GM23338 (cell line): ENCODE data around the gene PTGDR2. TPM values are rescaled to one million over a fixed set of nuclear protein-coding genes. Genes with fewer than 3 reads are reported as not detected.

Source experiments
- ATAC-seq: fragments of 200-7000 bp; cut with Tn5 transposase; 3 replicates; pipeline ENCODE4 v1.9.1; 2020
- DNase-seq: peaks from one replicate; pipeline ENCODE4 v3.0.0-alpha.2; 2015; ENCODE audit warnings: low spot score
- H2AFZ ChIP-seq: fragments of 200-600 bp; sonication (generic); 2 replicates; pipeline ENCODE4 v1.8.0; 2016; ENCODE audit warnings: antibody characterized with exemption, mild to moderate bottlenecking, moderate library complexity
- H3F3A ChIP-seq: fragments of 200-600 bp; sonication (generic); replicated peaks from 2 replicates; pipeline ENCODE4 v1.8.0; 2017; ENCODE audit warnings: antibody characterized with exemption, mixed run types, low read depth
- H3K27ac ChIP-seq: fragments of 200-600 bp; sonication (generic); 2 replicates; pipeline ENCODE4 v1.6.1; 2016; ENCODE audit warnings: low read depth
- H3K27me3 ChIP-seq: fragments of 200-600 bp; sonication (generic); 2 replicates; pipeline ENCODE4 v1.8.0; 2016; ENCODE audit warnings: mild to moderate bottlenecking, mixed run types, moderate library complexity; ENCODE audit not compliant: insufficient read depth
- H3K36me3 ChIP-seq: fragments of 200-600 bp; sonication (generic); 2 replicates; pipeline ENCODE4 v1.8.0; 2016; ENCODE audit warnings: mild to moderate bottlenecking; ENCODE audit not compliant: insufficient read depth
- H3K4me1 ChIP-seq: fragments of 200-600 bp; sonication (generic); 2 replicates; pipeline ENCODE4 v1.8.0; 2016; ENCODE audit warnings: mild to moderate bottlenecking, moderate library complexity; ENCODE audit not compliant: insufficient read depth
- H3K4me2 ChIP-seq: fragments of 200-600 bp; sonication (generic); 2 replicates; pipeline ENCODE4 v1.7.1; 2017; ENCODE audit warnings: mixed run types
- H3K4me3 ChIP-seq: fragments of 200-600 bp; sonication (generic); 2 replicates; pipeline ENCODE4 v1.6.1; 2016; ENCODE audit warnings: mixed run types
- H3K79me2 ChIP-seq: fragments of 200-600 bp; sonication (generic); replicated peaks from 2 replicates; pipeline ENCODE4 v1.8.0; 2017; ENCODE audit warnings: mild to moderate bottlenecking; ENCODE audit not compliant: insufficient read depth
- H3K9me2 ChIP-seq: fragments of 200-600 bp; sonication (generic); 2 replicates; pipeline ENCODE4 v1.8.0; 2017; ENCODE audit not compliant: insufficient read depth
- H4K20me1 ChIP-seq: fragments of 200-600 bp; sonication (generic); replicated peaks from 2 replicates; pipeline ENCODE4 v1.8.0; 2017; ENCODE audit warnings: mild to moderate bottlenecking; ENCODE audit not compliant: insufficient read depth
- H3K27ac Mint-ChIP-seq: 2 replicates; pipeline ENCODE4 v1.8.0; 2020; ENCODE audit warnings: inconsistent platforms, mild to moderate bottlenecking, moderate library complexity, mixed read lengths
- H3K27me3 Mint-ChIP-seq: 3 replicates; pipeline ENCODE4 v1.8.0; 2022; ENCODE audit warnings: low read depth, mild to moderate bottlenecking, moderate library complexity, mixed read lengths, inconsistent platforms; ENCODE audit not compliant: insufficient read depth, poor library complexity
- H3K36me3 Mint-ChIP-seq: 3 replicates; pipeline ENCODE4 v1.8.0; 2021; ENCODE audit warnings: low read depth, mild to moderate bottlenecking, inconsistent platforms, moderate library complexity, mixed read lengths
- H3K4me1 Mint-ChIP-seq: 3 replicates; pipeline ENCODE4 v1.8.0; 2020; ENCODE audit warnings: mild to moderate bottlenecking, inconsistent platforms, mixed read lengths
- H3K4me3 Mint-ChIP-seq: 3 replicates; pipeline ENCODE4 v1.8.0; 2021; ENCODE audit warnings: moderate library complexity, mild to moderate bottlenecking, inconsistent platforms, mixed read lengths
- H3K9me3 Mint-ChIP-seq: 3 replicates; pipeline ENCODE4 v1.8.0; 2020; ENCODE audit warnings: moderate library complexity, mild to moderate bottlenecking, inconsistent platforms, mixed read lengths
- EZH2 ChIP-seq: fragments of 200-600 bp; sonication (generic); IDR thresholded peaks from one replicate; pipeline ENCODE4 v1.8.0; 2017; ENCODE audit warnings: antibody characterized with exemption, mild to moderate bottlenecking, low read depth; ENCODE audit not compliant: unreplicated experiment
- EZH2phosphoT487 ChIP-seq: fragments of 200-600 bp; sonication (generic); IDR thresholded peaks from one replicate; pipeline ENCODE4 v1.8.1; 2018; ENCODE audit warnings: antibody characterized with exemption; ENCODE audit not compliant: unreplicated experiment
- JUNB ChIP-seq: IDR thresholded peaks from one replicate; pipeline ENCODE4 v1.6.1; 2016; ENCODE audit warnings: antibody characterized with exemption; ENCODE audit not compliant: unreplicated experiment
- NANOG ChIP-seq: IDR thresholded peaks from 2 replicates; pipeline ENCODE4 v1.6.1; 2016; ENCODE audit warnings: antibody characterized with exemption, borderline replicate concordance
- POLR2AphosphoS5 ChIP-seq: IDR thresholded peaks from 2 replicates; pipeline ENCODE4 v1.6.1; 2016; ENCODE audit warnings: antibody characterized with exemption, low read depth
- STAT1 ChIP-seq: IDR thresholded peaks from one replicate; pipeline ENCODE4 v1.6.1; 2016; ENCODE audit warnings: antibody characterized with exemption; ENCODE audit not compliant: unreplicated experiment
- polyA plus RNA-seq: library from polyadenylated mRNA; unstranded; fragments of >200 nt; fragmentation: Nextera tagmentation; extraction: Ambion mirVana; gene quantifications from 2 replicates; pipeline ENCODE4 v1.2.1, GENCODE V29; 2016
- total RNA-seq: library from RNA; depleted of rRNA; stranded (reverse); fragments of >200 nt; shearing (Covaris generic); gene quantifications from 2 replicates; pipeline ENCODE4 v1.2.3, GENCODE V29; 2014
- TF ChIP-seq, protein P1 (sequence below): IDR thresholded peaks from 2 replicates; pipeline ENCODE4 v1.6.1; 2016; ENCODE audit warnings: antibody characterized with exemption
- TF ChIP-seq, protein P2 (sequence below): fragments of 250-450 bp; sonication (Bioruptor Pico); IDR thresholded peaks from 2 replicates; pipeline ENCODE4 v1.5.0; 2020; ENCODE audit warnings: mild to moderate bottlenecking, moderate library complexity

PTGDR2 gene
- total and polyA plus RNA-seq, 2 experiments from 2014 or later = 0.24 to 0.73 TPM

DNA sequence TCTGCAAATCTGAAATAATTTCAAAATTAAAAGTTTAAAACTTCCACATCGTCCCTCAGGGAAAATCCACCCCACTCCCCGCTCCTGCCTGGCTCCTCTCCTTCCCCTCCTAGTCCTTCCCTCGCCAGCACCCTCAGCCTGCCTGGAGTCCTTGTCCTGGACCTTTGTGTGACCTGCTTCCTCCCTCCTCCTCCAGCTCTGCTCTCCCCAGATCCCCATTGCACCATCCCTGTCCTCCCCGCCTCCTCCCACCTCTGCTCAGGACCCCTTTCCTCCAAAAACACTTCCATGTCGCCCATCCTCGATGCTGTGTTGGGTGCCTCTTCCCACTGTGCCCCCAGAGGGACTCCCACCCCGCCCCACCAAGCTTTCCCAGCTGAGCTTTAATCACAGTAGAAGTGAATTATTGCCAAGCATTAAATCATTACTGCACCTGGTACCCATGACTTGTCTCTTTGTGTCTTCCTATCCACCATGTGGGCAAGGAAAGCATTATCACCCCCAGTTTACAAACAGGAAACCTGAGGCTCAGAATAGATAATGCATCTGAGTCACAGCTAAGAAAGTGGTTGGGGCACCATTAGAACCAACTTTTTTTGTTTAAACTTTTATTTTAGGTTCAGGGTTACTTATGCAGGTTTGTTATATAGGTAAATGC lies 9.2 kb upstream of the PTGDR2 start:
- ATAC-seq (no peak), DNase-seq (no peak)
- no peaks in the 10 kb centered on the region; the same call in 2 of the 3 replicates for H3K9me3 Mint-ChIP-seq
- H3K4me2 ChIP-seq = no peak overlapping the region
- no peak overlapping the region for H3K27ac Mint-ChIP-seq
- no peaks in the 10 kb centered on the region for H4K20me1 ChIP-seq
- H3F3A ChIP-seq = no peaks in the 10 kb centered on the region
- H3K4me1 Mint-ChIP-seq = no peaks in the 10 kb centered on the region
- TF ChIP-seq, protein P1, sequence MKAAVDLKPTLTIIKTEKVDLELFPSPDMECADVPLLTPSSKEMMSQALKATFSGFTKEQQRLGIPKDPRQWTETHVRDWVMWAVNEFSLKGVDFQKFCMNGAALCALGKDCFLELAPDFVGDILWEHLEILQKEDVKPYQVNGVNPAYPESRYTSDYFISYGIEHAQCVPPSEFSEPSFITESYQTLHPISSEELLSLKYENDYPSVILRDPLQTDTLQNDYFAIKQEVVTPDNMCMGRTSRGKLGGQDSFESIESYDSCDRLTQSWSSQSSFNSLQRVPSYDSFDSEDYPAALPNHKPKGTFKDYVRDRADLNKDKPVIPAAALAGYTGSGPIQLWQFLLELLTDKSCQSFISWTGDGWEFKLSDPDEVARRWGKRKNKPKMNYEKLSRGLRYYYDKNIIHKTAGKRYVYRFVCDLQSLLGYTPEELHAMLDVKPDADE = no peak
- TF ChIP-seq POLR2AphosphoS5 (no peak), EZH2 (no peak), NANOG (no peak)
- no peaks in the 10 kb centered on the region for H3K27me3 ChIP-seq
- no peaks in the 10 kb centered on the region for H3K36me3 Mint-ChIP-seq
- no peaks in the 10 kb centered on the region for H3K9me2 ChIP-seq
- no peaks in the 10 kb centered on the region for H3K4me1 ChIP-seq
- no peak overlapping the region for H3K4me3 ChIP-seq
- H3K4me3 Mint-ChIP-seq = no peak overlapping the region
- H2AFZ ChIP-seq = no peak overlapping the region
- H3K27me3 Mint-ChIP-seq = peaks cover 4% of the 10 kb centered on the region
- H3K36me3 ChIP-seq = no peaks in the 10 kb centered on the region
- H3K27ac ChIP-seq = no peak overlapping the region
- H3K79me2 ChIP-seq = no peaks in the 10 kb centered on the region

GRCh38 chr11:60863550-60864521 lies 8.1 kb upstream of the PTGDR2 start:
- no peak overlapping the region for H3K27ac ChIP-seq
- ATAC-seq (no peak), DNase-seq (no peak)
- Mint-ChIP-seq H3K36me3 (no peaks in the 10 kb centered on the region), H3K9me3 (no peaks in the 10 kb centered on the region; the same call in 2 of the 3 replicates), H3K27ac (no peak overlapping the region), H3K4me3 (no peak overlapping the region), H3K27me3 (peaks cover 4% of the 10 kb centered on the region), H3K4me1 (no peaks in the 10 kb centered on the region)
- no peak overlapping the region for H3K4me2 ChIP-seq
- no peak overlapping the region for H2AFZ ChIP-seq
- no peaks in the 10 kb centered on the region for H3K4me1 ChIP-seq
- H3K79me2 ChIP-seq = no peaks in the 10 kb centered on the region
- H4K20me1 ChIP-seq = no peaks in the 10 kb centered on the region
- H3K4me3 ChIP-seq = no peak overlapping the region
- H3K9me2 ChIP-seq = no peaks in the 10 kb centered on the region
- no peaks in the 10 kb centered on the region for H3K36me3 ChIP-seq
- H3F3A ChIP-seq = no peaks in the 10 kb centered on the region
- no peaks in the 10 kb centered on the region for H3K27me3 ChIP-seq
- TF ChIP-seq JUNB (no peak), STAT1 (no peak), EZH2phosphoT487 (no peak), EZH2 (no peak)
- TF ChIP-seq, protein P1 = no peak
- TF ChIP-seq, protein P2, sequence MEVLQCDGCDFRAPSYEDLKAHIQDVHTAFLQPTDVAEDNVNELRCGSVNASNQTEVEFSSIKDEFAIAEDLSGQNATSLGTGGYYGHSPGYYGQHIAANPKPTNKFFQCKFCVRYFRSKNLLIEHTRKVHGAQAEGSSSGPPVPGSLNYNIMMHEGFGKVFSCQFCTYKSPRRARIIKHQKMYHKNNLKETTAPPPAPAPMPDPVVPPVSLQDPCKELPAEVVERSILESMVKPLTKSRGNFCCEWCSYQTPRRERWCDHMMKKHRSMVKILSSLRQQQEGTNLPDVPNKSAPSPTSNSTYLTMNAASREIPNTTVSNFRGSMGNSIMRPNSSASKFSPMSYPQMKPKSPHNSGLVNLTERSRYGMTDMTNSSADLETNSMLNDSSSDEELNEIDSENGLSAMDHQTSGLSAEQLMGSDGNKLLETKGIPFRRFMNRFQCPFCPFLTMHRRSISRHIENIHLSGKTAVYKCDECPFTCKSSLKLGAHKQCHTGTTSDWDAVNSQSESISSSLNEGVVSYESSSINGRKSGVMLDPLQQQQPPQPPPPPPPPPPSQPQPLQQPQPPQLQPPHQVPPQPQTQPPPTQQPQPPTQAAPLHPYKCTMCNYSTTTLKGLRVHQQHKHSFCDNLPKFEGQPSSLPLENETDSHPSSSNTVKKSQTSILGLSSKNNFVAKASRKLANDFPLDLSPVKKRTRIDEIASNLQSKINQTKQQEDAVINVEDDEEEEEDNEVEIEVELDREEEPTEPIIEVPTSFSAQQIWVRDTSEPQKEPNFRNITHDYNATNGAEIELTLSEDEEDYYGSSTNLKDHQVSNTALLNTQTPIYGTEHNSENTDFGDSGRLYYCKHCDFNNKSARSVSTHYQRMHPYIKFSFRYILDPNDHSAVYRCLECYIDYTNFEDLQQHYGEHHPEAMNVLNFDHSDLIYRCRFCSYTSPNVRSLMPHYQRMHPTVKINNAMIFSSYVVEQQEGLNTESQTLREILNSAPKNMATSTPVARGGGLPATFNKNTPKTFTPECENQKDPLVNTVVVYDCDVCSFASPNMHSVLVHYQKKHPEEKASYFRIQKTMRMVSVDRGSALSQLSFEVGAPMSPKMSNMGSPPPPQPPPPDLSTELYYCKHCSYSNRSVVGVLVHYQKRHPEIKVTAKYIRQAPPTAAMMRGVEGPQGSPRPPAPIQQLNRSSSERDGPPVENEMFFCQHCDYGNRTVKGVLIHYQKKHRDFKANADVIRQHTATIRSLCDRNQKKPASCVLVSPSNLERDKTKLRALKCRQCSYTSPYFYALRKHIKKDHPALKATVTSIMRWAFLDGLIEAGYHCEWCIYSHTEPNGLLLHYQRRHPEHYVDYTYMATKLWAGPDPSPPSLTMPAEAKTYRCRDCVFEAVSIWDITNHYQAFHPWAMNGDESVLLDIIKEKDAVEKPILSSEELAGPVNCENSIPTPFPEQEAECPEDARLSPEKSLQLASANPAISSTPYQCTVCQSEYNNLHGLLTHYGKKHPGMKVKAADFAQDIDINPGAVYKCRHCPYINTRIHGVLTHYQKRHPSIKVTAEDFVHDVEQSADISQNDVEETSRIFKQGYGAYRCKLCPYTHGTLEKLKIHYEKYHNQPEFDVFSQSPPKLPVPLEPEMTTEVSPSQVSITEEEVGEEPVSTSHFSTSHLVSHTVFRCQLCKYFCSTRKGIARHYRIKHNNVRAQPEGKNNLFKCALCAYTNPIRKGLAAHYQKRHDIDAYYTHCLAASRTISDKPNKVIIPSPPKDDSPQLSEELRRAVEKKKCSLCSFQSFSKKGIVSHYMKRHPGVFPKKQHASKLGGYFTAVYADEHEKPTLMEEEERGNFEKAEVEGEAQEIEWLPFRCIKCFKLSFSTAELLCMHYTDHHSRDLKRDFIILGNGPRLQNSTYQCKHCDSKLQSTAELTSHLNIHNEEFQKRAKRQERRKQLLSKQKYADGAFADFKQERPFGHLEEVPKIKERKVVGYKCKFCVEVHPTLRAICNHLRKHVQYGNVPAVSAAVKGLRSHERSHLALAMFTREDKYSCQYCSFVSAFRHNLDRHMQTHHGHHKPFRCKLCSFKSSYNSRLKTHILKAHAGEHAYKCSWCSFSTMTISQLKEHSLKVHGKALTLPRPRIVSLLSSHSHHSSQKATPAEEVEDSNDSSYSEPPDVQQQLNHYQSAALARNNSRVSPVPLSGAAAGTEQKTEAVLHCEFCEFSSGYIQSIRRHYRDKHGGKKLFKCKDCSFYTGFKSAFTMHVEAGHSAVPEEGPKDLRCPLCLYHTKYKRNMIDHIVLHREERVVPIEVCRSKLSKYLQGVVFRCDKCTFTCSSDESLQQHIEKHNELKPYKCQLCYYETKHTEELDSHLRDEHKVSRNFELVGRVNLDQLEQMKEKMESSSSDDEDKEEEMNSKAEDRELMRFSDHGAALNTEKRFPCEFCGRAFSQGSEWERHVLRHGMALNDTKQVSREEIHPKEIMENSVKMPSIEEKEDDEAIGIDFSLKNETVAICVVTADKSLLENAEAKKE = no peak
